Measurements from ENCODE around the gene ANKHD1.

- TF ChIP-seq CTCF (conservative IDR thresholded peaks at IDR 0.05; ENCODE audit: low read length) (no peak), EZH2phosphoT487 (IDR thresholded peaks at IDR 0.05; ENCODE audit: borderline replicate concordance) (no peak)
These were observed 144.0 kb downstream of the ANKHD1 start for GRCh38 chr5:140545606-140546005.

Data from Loucy (cell line).